Activated T-helper 1 cell treated with anti-CD3 and anti-CD28 coated beads, Interleukin-12 subunit alpha, Interleukin-12 subunit beta, Interleukin-2, Interleukin-4 antibody, amounts not matched to agents 30 ng/mL and 10 ng/mL and 1 ng/mL, durations not matched to agents 14 hours and 24 hours and 36 hours (primary cell): ENCODE data around the gene NOL6. TPM values are rescaled to one million over a fixed set of nuclear protein-coding genes. Genes with fewer than 3 reads are reported as not detected.

ENCODE experiments used
- DNase-seq: peaks from one replicate; pipeline ENCODE4 v3.0.0; 2021; ENCODE audit warnings: low spot score
- H3K27ac Mint-ChIP-seq: one replicate; pipeline ENCODE4 v1.8.0; 2021; ENCODE audit warnings: mild to moderate bottlenecking, mixed read lengths
- H3K27me3 Mint-ChIP-seq: one replicate; pipeline ENCODE4 v1.8.0; 2022; ENCODE audit warnings: mild to moderate bottlenecking, moderate library complexity, mixed read lengths; ENCODE audit not compliant: insufficient read depth
- H3K36me3 Mint-ChIP-seq: one replicate; pipeline ENCODE4 v1.8.0; 2021; ENCODE audit warnings: low read depth, mixed read lengths
- H3K4me1 Mint-ChIP-seq: one replicate; pipeline ENCODE4 v1.8.0; 2021; ENCODE audit warnings: low read depth, mixed read lengths
- H3K4me3 Mint-ChIP-seq: one replicate; pipeline ENCODE4 v1.8.0; 2021; ENCODE audit warnings: mild to moderate bottlenecking, moderate library complexity, mixed read lengths
- H3K9me3 Mint-ChIP-seq: one replicate; pipeline ENCODE4 v1.8.0; 2021; ENCODE audit warnings: mixed read lengths
- intact Hi-C: fragments of 100-400 bp; cut with micrococcal nuclease; formaldehyde crosslinking; loops from one replicate; pipeline ENCODE4 v1.15.1; 2024
- total RNA-seq: library from RNA; stranded (reverse); gene quantifications from 2 replicates; pipeline ENCODE4 v1.2.3, GENCODE V29; 2022

Gene NOL6
- total RNA-seq, 1 donor from 2014 or later = 87.3 TPM

- H3K9me3 Mint-ChIP-seq = no peaks in the 10 kb centered on the region
- H3K4me3 Mint-ChIP-seq = no peak overlapping the region
- peaks cover 20% of the 10 kb centered on the region for H3K4me1 Mint-ChIP-seq
- no peak for DNase-seq
- H3K27me3 Mint-ChIP-seq = no peaks in the 10 kb centered on the region
- intact Hi-C loops = no loop called here
- no peak overlapping the region for H3K27ac Mint-ChIP-seq
- peaks cover 46% of the 10 kb centered on the region for H3K36me3 Mint-ChIP-seq
Measured at GRCh38 chr9:33468797-33469621, 4.7 kb downstream of the NOL6 start.

GRCh38 chr9:33468215-33468730 is 5.5 kb downstream of the NOL6 start:
- H3K27ac Mint-ChIP-seq = no peak overlapping the region
- H3K4me3 Mint-ChIP-seq = no peak overlapping the region
- DNase-seq = no peak
- H3K4me1 Mint-ChIP-seq = peaks cover 20% of the 10 kb centered on the region
- H3K27me3 Mint-ChIP-seq = no peaks in the 10 kb centered on the region
- H3K9me3 Mint-ChIP-seq = no peaks in the 10 kb centered on the region
- intact Hi-C loops = no loop called here
- peaks cover 41% of the 10 kb centered on the region for H3K36me3 Mint-ChIP-seq

GRCh38 chr9:33467526-33467925 is 6.2 kb downstream of the NOL6 start:
- Mint-ChIP-seq H3K4me3 (no peak overlapping the region), H3K36me3 (peaks cover 46% of the 10 kb centered on the region), H3K27me3 (no peaks in the 10 kb centered on the region), H3K9me3 (no peaks in the 10 kb centered on the region), H3K4me1 (peaks cover 14% of the 10 kb centered on the region), H3K27ac (no peak overlapping the region)
- DNase-seq = no peak
- intact Hi-C loops = no loop called here

GRCh38 chr9:33466565-33467495 is 6.9 kb downstream of the NOL6 start:
- intact Hi-C loops = loop anchor here (1.0 kb wide), 3 partner anchors 20 to 92 kb away; partner anchors contain the start of gene AQP3
- Mint-ChIP-seq H3K27me3 (no peaks in the 10 kb centered on the region), H3K4me1 (peaks cover 8% of the 10 kb centered on the region), H3K9me3 (no peaks in the 10 kb centered on the region), H3K36me3 (peaks cover 49% of the 10 kb centered on the region), H3K27ac (no peak overlapping the region), H3K4me3 (no peak overlapping the region)
- DNase-seq = peak; percentile 59

- H3K9me3 Mint-ChIP-seq = no peaks in the 10 kb centered on the region
- intact Hi-C loops = loop anchor here (1.0 kb wide), 3 partner anchors 19 to 91 kb away; partner anchors contain the start of gene AQP3
- no peak for DNase-seq
- no peaks in the 10 kb centered on the region for H3K4me1 Mint-ChIP-seq
- no peaks in the 10 kb centered on the region for H3K27me3 Mint-ChIP-seq
- no peak overlapping the region for H3K27ac Mint-ChIP-seq
- no peak overlapping the region for H3K4me3 Mint-ChIP-seq
- H3K36me3 Mint-ChIP-seq = peaks cover 49% of the 10 kb centered on the region
Measured at GRCh38 chr9:33465596-33466564, 7.8 kb downstream of the NOL6 start.

GRCh38 chr9:33465096-33465495 is 8.6 kb downstream of the NOL6 start:
- H3K27ac Mint-ChIP-seq = no peak overlapping the region
- H3K27me3 Mint-ChIP-seq = no peaks in the 10 kb centered on the region
- H3K4me3 Mint-ChIP-seq = no peak overlapping the region
- DNase-seq = no peak
- intact Hi-C loops = no loop called here
- no peaks in the 10 kb centered on the region for H3K4me1 Mint-ChIP-seq
- H3K36me3 Mint-ChIP-seq = peaks cover 45% of the 10 kb centered on the region
- no peaks in the 10 kb centered on the region for H3K9me3 Mint-ChIP-seq

- no peaks in the 10 kb centered on the region for H3K9me3 Mint-ChIP-seq
- H3K27me3 Mint-ChIP-seq = no peaks in the 10 kb centered on the region
- no peak overlapping the region for H3K27ac Mint-ChIP-seq
- intact Hi-C loops = no loop called here
- no peak overlapping the region for H3K4me3 Mint-ChIP-seq
- no peak for DNase-seq
- peaks cover 40% of the 10 kb centered on the region for H3K36me3 Mint-ChIP-seq
- peaks cover 4% of the 10 kb centered on the region for H3K4me1 Mint-ChIP-seq
Measured at GRCh38 chr9:33464045-33464636, 9.6 kb downstream of the NOL6 start.

- intact Hi-C loops = no loop called here
- H3K27ac Mint-ChIP-seq = no peak overlapping the region
- no peak overlapping the region for H3K4me3 Mint-ChIP-seq
- H3K9me3 Mint-ChIP-seq = no peaks in the 10 kb centered on the region
- peaks cover 37% of the 10 kb centered on the region for H3K36me3 Mint-ChIP-seq
- no peaks in the 10 kb centered on the region for H3K27me3 Mint-ChIP-seq
- H3K4me1 Mint-ChIP-seq = peaks cover 14% of the 10 kb centered on the region
- DNase-seq = no peak
Measured at GRCh38 chr9:33463151-33463550, 10.6 kb downstream of the NOL6 start.

GRCh38 chr9:33461492-33461891 is 12.2 kb downstream of the NOL6 start:
- Mint-ChIP-seq H3K27ac (no peak overlapping the region), H3K27me3 (no peaks in the 10 kb centered on the region), H3K4me1 (peaks cover 22% of the 10 kb centered on the region), H3K9me3 (no peaks in the 10 kb centered on the region), H3K36me3 (peaks cover 31% of the 10 kb centered on the region), H3K4me3 (no peak overlapping the region)
- intact Hi-C loops = no loop called here
- DNase-seq = no peak

GRCh38 chr9:33460854-33461253 is 12.9 kb downstream of the NOL6 start:
- peaks cover 28% of the 10 kb centered on the region for H3K4me1 Mint-ChIP-seq
- H3K9me3 Mint-ChIP-seq = no peaks in the 10 kb centered on the region
- DNase-seq = no peak
- H3K27ac Mint-ChIP-seq = no peak overlapping the region
- intact Hi-C loops = no loop called here
- H3K4me3 Mint-ChIP-seq = no peak overlapping the region
- H3K27me3 Mint-ChIP-seq = no peaks in the 10 kb centered on the region
- H3K36me3 Mint-ChIP-seq = peaks cover 31% of the 10 kb centered on the region

GRCh38 chr9:33459115-33459514 is 14.6 kb downstream of the NOL6 start:
- Mint-ChIP-seq H3K36me3 (peaks cover 19% of the 10 kb centered on the region), H3K4me1 (peaks cover 40% of the 10 kb centered on the region), H3K27ac (peak overlapping the region; percentile 50), H3K27me3 (no peaks in the 10 kb centered on the region), H3K9me3 (no peaks in the 10 kb centered on the region), H3K4me3 (no peak overlapping the region)
- no peak for DNase-seq
- intact Hi-C loops = no loop called here

GRCh38 chr9:33458444-33458843 is 15.3 kb downstream of the NOL6 start:
- peaks cover 19% of the 10 kb centered on the region for H3K36me3 Mint-ChIP-seq
- H3K27me3 Mint-ChIP-seq = no peaks in the 10 kb centered on the region
- intact Hi-C loops = no loop called here
- no peaks in the 10 kb centered on the region for H3K9me3 Mint-ChIP-seq
- DNase-seq = no peak
- peaks cover 46% of the 10 kb centered on the region for H3K4me1 Mint-ChIP-seq
- peak overlapping the region; percentile 72 for H3K27ac Mint-ChIP-seq
- peak overlapping the region; percentile 17 for H3K4me3 Mint-ChIP-seq
